ENCODE results near the gene HHIPL1. TPM values are rescaled to one million over a fixed set of nuclear protein-coding genes. Genes with fewer than 3 reads are reported as not detected.

HHIPL1 gene
- total RNA-seq, 1 experiment from 2014 or later, result 2.6 TPM

DNA sequence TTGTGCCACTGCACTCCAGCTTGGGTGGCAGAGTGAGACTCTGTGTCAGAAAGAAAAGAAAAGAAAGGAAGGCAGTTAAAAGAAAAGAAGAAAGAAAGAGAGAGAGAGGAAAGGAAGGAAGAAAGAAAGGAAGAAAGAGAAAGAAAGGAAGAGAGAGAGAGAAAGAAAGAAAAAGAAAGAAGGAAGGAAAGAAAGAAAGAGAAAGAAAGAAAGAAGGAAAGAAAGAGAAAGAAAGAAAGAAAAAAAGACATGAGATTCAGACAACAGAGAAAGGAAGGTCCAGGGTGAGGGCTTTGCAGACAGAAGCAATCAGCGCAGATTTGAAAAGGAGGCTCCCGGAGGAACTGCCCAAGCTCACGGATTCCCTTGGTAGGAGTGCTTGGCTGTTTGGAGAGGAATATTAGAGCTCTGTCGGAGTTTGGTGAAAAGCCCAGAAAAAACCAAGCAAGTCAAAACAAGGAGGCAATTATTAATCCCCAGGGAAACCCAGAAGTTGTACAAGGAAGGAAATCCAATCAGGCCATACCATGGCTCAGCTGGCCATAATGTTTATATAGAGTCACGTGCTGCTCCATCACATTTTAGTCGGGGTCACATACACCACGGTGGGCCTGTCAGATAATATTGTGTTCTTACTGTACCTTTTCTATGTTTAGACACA lies 29.3 kb upstream of the HHIPL1 start:
- no peak overlapping the region for H3K9ac ChIP-seq (ENCODE audit: extremely low read depth, insufficient read length, low read length)
- H2BK15ac ChIP-seq (ENCODE audit: low read depth, low read length), result no peak overlapping the region
- peaks cover 13 to 18% of the 10 kb centered on the region in 2 experiments for H3K4me1 Mint-ChIP-seq
- H2BK20ac ChIP-seq (ENCODE audit: low read depth, low read length, poor library complexity, severe bottlenecking), result no peak overlapping the region
- no peaks in the 10 kb centered on the region for H3K79me1 ChIP-seq (ENCODE audit: insufficient read depth, low read depth, low read length, poor library complexity, severe bottlenecking)
- no peak overlapping the region for H2BK120ac ChIP-seq (ENCODE audit: low read depth, low read length, poor library complexity, severe bottlenecking)
- H2BK5ac ChIP-seq (ENCODE audit: insufficient read length, low read length), result no peak overlapping the region
- no peaks in the 10 kb centered on the region for H4K20me1 ChIP-seq (ENCODE audit: control insufficient read depth, insufficient read depth, insufficient read length)
- H3K27ac ChIP-seq (ENCODE audit: insufficient read length, low read depth, low read length), result no peak overlapping the region
- H3K23ac ChIP-seq (ENCODE audit: insufficient read length, low read depth, low read length), result no peak overlapping the region
- TF ChIP-seq, protein P1, sequence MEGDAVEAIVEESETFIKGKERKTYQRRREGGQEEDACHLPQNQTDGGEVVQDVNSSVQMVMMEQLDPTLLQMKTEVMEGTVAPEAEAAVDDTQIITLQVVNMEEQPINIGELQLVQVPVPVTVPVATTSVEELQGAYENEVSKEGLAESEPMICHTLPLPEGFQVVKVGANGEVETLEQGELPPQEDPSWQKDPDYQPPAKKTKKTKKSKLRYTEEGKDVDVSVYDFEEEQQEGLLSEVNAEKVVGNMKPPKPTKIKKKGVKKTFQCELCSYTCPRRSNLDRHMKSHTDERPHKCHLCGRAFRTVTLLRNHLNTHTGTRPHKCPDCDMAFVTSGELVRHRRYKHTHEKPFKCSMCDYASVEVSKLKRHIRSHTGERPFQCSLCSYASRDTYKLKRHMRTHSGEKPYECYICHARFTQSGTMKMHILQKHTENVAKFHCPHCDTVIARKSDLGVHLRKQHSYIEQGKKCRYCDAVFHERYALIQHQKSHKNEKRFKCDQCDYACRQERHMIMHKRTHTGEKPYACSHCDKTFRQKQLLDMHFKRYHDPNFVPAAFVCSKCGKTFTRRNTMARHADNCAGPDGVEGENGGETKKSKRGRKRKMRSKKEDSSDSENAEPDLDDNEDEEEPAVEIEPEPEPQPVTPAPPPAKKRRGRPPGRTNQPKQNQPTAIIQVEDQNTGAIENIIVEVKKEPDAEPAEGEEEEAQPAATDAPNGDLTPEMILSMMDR (conservative IDR thresholded peaks at IDR 0.05), result no peak
- H3K27ac Mint-ChIP-seq, result no peak overlapping the region
- H3K9me3 Mint-ChIP-seq, result no peaks in the 10 kb centered on the region
- no peak overlapping the region for H2BK12ac ChIP-seq (ENCODE audit: insufficient read length, low read depth, low read length)
- no peaks in the 10 kb centered on the region for H3K36me3 Mint-ChIP-seq (ENCODE audit: insufficient read depth in 1 of 3, low read depth in 3 of 3)
- H3T11ph ChIP-seq (ENCODE audit: low read length), result no peak overlapping the region
- no peaks in the 10 kb centered on the region for H3K79me2 ChIP-seq (ENCODE audit: insufficient read depth, low read length)
- DNase-seq, result no peak
- H3K4me1 ChIP-seq (ENCODE audit: insufficient read depth, low read length), result no peaks in the 10 kb centered on the region
- H3K4me2 ChIP-seq (ENCODE audit: insufficient read depth, insufficient read length, low read length), result no peak overlapping the region
- H3K14ac ChIP-seq (ENCODE audit: insufficient read depth, low read length), result no peak overlapping the region
- H4K8ac ChIP-seq (replicated peaks; ENCODE audit: insufficient read length, low read depth, low read length), result no peak overlapping the region
- H3K4ac ChIP-seq (ENCODE audit: low read depth, low read length), result no peak overlapping the region
- H3K56ac ChIP-seq (ENCODE audit: insufficient read length, low read depth, low read length), result no peak overlapping the region
- H3K23me2 ChIP-seq (ENCODE audit: insufficient read length, low read depth, low read length, poor library complexity, severe bottlenecking), result no peaks in the 10 kb centered on the region
- H3K18ac ChIP-seq (ENCODE audit: insufficient read length, low read depth, low read length), result no peak overlapping the region
- no peaks in the 10 kb centered on the region for H3K27me3 ChIP-seq (ENCODE audit: insufficient read depth, low read length)
- H3K27me3 Mint-ChIP-seq (ENCODE audit: low read depth), result peaks cover 15% of the 10 kb centered on the region
- no peak overlapping the region for H4K5ac ChIP-seq (ENCODE audit: insufficient read length, low read depth, low read length)
- WGBS (ENCODE audit: extremely low coverage, insufficient read length, low lambda C conversion rate), result no CpG with 5 or more reads among the region's 7 CpGs
- no peaks in the 10 kb centered on the region for H3K9me3 ChIP-seq (ENCODE audit: control insufficient read depth, low read depth, low read length)
- no peak overlapping the region for H4K91ac ChIP-seq (ENCODE audit: insufficient read length, low read depth, low read length)
- H2AFZ ChIP-seq (ENCODE audit: low read length), result no peak overlapping the region
- H2AK5ac ChIP-seq (ENCODE audit: insufficient read length, low read length), result no peak overlapping the region
- no peak overlapping the region for H3K4me3 Mint-ChIP-seq

Data from H9 (cell line).